HG03558 (cell line): ENCODE data around the gene ATP4B.

Experiments
- ATAC-seq: cut with Tn5 transposase; IDR thresholded peaks from one replicate; pipeline ENCODE4 v1.9.1; 2021; ENCODE audit warnings: moderate number of reproducible peaks; ENCODE audit not compliant: unreplicated experiment; ENCODE audit errors: extremely low read depth

ATP4B gene

DNA sequence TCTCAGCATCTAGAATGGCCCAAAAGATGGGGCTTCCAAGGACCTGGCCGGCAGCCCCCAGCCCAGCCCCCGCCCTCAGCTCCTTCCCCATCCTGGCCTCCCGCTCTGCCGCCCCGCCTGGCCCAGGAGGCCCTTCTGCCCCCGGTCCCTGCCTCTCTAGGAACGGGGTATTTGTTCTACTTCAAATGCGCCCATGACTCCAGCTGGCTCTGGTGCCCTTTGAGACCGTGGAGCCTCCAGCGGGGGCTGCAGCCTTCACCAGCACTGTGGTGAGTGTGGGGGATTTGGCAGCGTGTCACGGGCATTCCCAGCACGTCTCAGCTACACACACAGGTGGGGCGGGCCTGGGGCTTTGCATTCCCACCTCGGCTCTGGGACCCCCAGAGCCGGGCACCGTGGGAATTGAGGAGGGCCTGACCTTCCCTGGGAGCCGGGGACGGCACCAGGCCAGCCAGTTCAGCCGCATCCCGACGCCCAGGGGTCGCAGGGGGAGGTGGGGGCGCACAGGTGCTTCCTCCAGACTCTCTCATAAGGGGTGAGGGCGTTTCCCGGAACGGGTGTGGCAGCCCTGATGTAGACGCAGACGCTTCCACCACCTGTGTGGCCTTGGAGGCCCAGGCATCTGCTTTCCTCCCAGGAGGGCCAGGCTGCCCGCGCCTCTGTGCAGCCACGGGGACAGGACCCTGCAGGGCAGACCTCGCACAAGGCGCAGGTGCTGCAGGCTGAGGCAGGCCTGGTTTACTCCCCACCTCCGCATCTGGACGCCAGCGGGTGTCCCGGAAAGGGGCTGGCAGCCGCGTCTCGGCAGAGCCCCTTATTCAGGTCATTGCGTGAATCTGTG lies 947 bp downstream of the ATP4B start:
- no peak for ATAC-seq

DNA sequence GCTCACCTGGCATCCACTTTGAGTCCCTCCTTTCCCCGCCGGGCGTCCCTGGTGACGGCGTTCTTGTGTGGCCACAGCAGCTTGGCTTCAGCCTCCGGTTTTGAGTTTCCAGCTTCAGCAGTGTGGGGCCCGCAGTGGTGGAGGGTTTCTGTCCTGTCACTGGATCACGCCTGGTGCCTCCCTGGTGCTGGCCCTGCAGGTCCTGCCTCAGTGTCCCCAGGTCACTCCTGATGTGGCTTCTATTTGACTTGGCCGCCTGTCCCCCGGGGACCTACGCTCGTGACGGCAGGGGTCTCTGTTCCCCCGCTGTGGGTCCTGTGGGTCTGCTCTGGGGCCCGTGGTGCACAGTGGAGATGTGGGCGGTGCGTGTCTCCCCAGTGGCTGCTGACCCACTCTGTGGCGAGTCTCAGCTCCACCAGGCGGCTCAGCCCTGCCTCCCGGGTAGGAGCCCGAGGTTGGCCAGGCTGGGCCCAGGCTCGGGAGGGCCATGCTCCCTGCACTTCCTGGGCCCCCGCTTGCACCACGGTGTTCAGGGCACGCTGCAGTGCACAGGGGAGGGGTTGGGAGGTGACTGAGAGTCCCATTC lies 1.9 kb downstream of the ATP4B start:
- no peak for ATAC-seq

DNA sequence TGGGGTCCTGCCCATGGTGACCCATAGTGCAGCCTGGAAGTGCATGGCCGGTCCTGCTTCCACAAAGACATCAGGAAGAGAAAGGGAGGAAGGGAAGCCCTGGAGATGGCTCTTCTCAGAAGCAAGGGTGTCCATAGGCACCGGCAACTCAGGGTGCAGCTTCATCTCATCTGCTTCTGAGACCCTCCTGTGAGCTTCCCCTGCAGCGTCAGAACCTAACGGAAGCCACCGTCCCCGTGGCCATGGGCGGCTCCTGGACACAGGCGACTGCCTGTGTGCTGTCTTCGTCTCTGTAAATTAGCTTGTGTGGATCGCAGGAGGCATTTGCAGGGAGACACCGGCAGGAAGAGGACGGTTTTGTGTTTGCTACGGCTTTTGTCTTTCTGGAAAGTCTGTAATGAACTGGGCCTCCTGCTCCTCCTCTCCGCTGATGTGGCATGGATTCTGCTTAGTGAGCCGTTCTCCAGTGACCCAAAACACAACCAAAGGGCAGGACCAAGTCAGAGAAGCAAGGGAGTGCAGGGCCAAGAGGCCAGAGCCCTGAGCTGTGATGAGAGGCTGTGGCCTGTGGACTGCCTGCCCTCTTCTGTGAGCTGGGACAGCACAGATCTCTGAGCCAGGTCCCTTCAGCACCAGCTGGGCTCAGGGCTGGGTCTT lies 2.5 kb downstream of the ATP4B start:
- no peak for ATAC-seq

DNA sequence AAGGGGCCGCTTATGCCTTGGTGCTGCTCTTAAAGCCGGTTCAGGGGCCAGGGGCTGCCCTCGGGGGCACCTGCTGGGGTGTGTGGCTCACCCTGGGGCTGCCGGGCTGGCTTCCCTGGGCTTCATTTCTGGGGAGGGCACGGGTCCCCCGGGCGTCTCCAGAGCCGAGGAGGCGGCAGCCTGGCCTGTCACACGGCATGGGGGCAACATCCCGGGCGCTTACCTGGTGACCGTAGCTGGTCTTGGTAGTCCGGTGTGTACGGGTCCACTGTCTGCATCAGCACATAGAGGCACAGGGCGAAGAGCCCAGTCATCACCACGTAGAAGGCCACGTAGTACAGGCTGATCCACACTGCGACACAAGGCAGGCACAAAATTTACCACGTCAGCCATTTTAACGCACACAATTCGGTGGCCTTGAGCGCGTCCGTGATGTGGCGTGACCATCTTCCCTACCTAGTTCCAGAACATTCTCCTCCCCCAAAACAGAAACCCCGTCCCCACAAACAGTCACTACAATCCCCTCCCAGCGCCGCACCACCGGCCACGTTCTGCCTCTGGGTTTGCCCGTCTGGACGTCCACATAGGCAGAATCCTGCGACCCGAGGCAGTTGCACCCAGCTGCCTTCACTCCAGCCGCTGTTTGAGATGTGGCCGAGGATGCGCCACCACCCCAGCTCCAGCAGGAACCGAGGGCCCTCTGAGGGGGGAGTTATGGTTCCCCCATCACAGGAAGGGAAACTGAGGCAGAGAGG lies 3.2 kb downstream of the ATP4B start:
- no peak for ATAC-seq

DNA sequence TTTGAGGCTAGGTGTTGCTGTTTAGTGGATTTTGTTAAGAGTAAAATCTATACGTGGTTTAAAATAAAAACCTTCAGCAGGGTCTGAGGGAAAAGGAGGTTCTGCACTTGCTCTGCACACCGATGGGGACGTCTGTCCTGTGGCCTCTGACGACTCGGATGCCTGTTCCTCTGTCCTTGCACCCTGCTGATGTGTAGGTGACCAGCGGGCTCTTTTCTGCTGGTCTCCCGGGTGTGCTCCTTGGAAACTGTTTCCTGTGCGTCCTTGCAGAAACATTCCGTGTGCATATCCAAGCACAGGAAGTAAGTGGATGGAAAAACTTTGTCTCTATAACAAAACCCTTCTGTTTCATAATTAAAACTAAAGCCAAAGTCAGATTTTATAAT lies 3.8 kb downstream of the ATP4B start:
- ATAC-seq = no peak

DNA sequence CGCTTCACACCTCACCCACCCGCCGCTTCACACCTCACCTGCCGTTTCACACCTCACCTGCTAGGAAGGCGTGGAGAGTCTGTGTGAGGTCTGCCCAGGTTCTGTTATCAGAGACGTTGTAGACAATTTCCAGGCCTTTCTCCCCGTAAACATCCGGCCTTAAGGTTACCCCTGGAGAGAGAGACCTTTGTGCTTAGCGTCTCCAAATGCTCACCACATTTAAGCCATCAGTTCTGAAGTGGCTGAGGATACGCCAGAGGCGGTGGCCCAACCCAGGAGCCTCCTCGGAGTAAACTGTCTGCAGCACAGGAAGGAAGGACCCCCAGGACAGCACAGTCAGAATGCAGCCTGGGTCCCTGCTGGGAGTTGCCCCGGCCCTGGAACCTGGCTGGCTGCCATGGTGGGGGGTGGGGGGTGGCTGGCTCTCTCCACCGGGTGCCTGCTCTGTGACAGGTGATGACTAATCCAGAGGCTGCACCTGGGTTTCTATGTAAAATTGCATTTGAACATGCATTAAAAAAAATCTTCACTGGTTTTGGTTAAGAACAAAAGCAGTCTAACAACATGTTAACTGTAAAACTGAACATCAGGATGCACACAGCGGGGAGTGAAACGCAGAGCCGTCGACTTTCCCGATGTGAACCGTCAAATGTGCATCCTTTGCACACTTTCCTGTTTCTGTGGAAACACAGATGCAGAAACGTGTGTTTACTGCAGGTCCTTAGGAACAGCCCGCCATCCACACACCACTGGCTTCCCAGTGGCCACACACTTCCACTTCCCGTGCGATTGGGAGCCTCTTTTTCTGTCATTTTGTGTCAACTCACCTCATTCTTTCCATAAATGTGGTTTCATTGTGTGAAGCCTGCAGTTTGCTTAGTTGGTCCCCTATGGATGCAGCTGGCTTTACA lies 4.5 kb downstream of the ATP4B start:
- ATAC-seq = no peak

DNA sequence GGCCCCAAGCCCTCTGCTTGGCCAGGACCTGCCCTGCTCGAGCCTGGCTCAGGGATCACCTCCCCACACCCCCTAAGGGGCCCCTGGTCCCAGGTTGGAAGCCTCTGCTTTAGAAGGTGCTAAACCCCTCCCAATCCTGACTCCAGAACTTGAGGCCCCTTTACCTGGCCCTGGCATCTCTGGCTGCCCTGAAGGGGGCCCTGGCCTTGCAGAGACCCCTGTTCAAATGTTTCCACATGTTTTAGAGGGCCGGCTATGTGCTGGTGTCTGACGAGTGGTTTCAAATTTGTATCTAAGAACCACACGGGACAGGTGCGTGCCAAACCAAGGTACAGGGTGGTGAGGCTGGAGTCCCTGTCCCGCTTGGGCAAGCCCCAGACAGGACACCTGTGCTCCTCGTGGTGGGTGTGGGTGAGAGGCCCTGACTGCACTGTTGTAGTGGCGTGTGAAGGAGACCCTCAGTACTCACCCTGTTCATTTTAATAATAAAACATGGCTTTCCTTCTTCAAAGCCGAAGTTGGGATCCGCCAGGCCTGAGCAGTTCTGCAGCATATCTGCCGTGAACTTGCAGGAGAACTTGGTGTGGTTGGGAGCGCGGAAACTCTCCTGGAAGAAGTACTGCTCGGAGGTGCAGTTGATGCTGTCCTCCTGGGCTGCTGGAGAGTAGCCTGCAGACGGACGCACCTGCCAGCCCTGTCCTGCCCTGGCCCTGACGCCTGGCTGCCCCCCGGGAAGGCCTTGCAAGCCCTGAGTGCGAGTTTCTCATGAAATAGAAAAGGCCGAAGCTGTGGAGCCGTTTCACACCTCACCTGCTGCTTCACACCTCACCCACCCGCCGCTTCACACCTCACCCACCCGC lies 5.4 kb downstream of the ATP4B start:
- no peak for ATAC-seq

DNA sequence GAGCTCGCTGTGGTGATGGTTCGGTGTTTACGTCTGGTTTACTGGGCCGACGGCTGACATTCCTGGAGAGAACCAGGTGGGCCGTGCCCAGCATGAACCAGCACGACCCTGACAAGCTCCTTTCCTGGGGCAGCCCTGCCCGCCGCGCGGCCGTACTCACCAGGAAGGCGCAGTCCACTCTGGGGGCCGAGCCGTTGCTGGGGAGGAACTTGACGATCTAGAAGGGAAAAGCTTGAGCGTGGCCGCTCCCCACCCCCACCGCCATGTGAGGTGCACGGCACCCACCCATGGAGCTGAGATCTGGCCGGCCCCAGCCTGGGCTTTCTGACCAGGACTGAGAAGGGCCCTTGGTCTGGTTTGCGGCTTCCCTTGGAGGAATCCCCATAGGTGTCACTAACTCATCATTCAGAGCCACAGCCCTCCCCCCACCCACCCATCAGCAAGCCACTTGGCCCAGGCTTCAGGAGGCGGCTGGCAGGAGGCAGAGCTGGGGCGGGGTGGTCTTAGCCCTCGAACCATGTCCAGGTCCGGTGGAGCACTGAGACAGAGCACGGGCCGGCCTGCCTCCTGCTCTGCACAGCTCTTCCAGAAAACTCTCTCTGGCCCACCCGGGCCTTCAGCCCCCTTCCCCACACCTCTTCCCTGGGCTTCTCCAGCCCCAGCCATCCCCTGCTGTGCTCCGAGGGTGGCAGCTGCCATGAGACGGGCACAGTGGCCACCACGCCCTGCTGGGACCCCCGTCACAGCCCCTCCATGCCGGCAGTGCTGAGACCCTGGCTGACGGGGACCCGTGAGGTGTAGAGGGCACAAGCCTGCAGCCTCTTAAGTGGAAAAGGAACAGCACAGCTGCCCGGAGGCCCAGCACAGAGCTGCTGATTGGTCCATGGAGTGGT lies 6.2 kb downstream of the ATP4B start:
- ATAC-seq = no peak

DNA sequence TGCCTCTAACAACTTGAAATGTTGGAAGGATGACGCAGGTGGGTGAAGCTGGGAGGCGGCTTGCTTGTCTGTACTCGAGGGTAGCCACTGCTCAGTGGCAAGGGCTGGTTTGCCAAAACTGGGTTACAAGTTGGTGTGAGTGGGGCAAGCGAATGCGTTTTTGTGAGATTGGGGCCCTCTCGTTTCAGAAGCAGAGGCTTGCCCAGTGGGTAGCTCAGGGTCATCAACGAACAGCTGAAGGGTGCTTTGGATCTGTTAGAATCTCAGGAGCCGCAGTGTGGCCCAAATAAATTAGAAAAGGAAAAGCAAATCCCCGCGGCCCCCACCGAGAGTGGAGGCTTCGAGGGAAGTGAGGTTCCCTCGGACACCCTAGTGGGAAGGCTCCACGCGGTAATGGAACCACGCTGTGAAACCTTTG lies 7.3 kb downstream of the ATP4B start:
- ATAC-seq = no peak

DNA sequence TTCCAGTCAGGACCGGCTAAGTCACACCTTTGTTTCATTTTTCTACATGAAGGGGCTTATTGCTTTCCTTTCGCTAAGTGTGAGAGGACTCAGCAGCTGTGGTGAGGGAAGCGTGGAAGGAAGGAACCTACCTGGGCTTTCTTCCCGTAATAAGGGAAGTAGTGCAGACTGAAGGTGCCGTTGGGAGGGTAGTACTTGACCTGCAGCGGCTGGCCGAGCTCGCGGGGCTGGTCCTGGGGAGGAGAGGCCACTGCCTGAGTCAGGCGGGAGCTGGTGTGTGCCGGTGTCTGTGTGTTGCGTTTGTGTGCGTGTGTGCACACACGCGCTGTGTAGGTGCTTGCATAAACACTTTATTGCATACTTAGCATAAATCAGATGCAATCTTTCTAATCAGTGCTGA lies 7.7 kb downstream of the ATP4B start:
- ATAC-seq = no peak

DNA sequence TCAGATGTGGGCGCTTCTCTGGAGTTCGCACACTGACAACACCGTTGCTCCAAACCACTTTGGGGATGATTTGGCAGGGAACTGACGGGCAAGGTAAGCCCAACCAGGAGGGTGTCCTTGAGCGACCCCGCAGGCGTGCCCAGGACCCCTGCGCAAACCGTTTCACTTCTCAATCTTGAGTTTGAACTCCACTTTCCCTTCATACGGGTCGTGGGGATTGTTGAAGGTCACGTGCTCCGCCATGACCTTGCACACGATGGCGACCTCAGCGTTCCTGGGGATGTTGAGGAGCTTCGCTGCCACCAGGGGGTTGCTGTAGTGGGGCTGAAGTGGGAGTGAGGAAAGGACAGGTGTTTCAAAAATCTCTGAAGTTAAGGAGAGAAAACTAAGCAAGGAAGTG lies 8.8 kb downstream of the ATP4B start:
- no peak for ATAC-seq

DNA sequence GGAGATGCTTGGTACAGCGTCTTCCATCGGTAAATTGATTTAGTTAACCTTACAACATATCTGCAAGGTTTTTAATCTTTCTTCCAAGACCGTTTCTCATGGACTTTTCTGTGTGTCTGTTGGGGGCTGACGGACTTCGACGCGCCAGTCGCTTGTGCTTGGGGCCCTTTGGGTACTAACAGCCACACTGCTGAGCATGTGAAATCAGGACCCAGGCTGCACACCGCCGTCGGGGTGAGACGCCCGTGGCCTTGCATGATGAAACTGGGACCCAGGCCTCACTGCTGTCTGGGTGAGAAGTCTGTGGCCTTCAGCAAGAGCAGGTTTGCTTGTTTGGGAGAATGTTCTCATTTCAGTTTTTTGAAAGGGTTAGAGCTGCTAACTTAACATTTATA lies 9.8 kb downstream of the ATP4B start:
- no peak for ATAC-seq

DNA sequence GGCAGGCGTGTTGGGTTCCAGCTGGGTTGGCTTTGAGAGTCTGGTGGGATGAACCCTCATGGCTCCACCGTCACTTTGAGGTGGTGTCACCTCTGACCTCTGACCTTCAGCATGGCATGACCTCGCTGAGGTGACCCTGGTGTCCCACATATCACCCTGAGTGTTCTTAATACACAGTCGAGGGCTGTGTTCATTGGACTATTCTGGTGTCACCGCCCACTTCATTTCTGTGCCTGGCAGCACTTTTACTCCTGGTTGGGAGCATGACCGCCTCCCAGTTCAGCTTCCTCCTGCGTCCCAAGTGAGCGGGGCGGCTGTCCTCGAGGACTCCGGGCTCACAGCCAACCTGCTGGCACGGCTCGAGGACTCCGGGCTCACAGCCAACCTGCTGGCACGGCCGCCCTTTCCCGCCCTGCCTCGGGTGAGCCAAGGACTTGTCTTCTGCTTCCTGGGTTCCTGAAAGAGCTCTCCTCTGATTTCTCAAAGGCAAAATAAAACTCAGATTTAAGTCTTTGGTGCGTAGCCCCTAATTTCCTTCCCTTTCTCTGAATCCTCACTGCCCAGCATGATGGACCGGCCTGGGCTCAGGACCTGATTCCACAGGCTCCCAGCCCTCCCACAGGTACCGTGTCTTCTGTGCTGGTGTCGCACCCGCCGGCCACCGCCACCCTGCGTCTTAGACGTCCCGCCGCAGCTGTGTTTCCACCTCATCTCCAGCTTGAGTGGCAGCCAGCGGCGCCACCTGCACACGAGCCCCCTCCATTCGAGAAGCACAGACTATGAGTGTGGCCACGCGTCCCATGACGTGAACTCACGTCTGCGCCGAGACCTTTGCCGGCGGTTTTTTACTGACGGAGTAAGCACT lies 10.4 kb downstream of the ATP4B start:
- no peak for ATAC-seq

DNA sequence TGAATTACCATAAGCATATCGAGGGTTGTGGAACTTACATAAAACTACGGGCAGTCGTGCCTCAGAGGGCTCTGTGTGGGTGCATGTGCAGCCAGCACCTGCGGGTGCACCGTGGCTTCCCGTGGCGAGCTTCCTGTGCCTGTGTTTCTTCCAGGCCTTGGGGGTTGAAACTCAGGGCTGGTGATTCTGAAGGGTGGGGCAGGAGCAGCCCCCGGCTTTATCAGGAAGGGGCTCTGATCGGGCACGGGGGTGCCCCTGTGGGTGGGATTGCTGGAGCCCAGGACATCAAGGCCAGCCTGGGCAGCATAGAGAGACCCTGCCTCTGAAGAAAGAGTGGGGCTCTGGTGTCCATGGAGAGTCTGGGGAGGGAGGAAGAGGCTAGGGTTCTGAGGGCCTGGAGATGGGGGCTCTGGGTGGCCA lies 11.1 kb downstream of the ATP4B start:
- no peak for ATAC-seq

DNA sequence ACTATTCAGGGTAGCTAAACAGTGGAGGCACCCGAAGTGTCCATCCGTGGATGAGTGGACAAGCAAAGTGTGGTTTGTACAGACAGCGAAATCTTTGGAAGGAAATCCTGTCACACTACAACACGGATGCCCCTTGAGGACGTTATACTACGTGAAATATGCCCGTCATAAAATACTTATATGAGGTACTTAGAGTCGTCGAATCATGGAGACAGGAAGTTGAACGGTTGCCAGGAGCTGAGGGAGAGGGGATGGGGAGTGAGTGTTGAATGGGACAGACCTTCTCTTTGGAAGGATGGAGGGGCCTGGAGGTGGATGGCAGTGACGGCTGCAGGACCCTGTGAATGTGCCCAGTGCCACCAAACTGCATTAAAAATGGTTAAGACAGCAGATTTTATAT lies 11.6 kb downstream of the ATP4B start:
- ATAC-seq = no peak

DNA sequence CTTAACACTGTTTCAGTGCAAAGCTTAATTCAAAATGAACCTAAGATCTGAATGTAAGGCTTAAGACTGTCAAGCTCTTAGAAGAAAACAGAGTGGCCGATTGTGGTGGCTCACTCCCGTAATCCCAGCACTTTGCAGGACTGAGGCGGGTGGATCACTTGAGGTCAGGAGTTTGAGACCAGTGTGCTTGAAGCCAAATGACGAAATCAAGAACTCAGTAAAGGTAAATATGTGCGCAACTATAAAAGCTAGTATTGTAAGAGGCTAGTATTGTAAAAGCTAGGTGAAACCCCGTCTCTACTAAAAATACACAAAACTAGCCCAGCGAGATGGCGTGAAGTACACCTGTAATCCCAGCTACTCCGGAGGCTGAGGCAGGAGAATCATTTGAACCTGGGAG lies 12.7 kb downstream of the ATP4B start:
- ATAC-seq = no peak

DNA sequence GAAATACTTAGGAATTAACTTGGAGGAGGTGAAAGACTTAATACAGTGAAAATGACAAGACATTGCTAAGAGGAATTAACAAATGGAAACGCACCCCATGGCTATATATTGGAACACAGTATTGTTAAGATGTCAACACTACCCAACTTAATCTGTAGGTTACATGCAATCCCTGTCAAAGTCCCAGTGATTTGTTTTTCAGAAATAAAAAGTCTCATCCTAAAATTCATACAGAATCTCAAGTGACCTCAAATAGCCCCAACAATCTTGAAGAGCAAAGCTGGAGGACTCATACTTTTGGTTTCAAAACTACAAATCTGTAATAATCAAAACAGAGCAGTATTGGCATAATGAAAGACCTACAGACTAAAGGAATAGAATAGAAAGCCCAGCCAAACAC lies 13.2 kb downstream of the ATP4B start:
- ATAC-seq = no peak
